Stimulated activated CD4-positive, alpha-beta T cell treated with anti-CD3 and anti-CD28 coated beads, Interleukin-1b, Interleukin-23, amount 100 ng/mL, for 24 hours (primary cell): ENCODE results near the gene RASAL1.

Experiments
- DNase-seq, 4 experiments: peaks; one replicate each; pipeline ENCODE4 v3.0.0-alpha.2; 2020; ENCODE audit warnings: low read depth in 4 of 4, low spot score in 1 of 4

RASAL1 gene

GRCh38 chr12:113060336-113060960 lies 75.1 kb downstream of the RASAL1 start:
- DNase-seq = no peak

GRCh38 chr12:113059071-113059595 lies 76.4 kb downstream of the RASAL1 start:
- no peak for DNase-seq

- DNase-seq = no peak
Observed at GRCh38 chr12:113058553-113058952, 77.0 kb downstream of the RASAL1 start.

- DNase-seq = no peak
Observed at GRCh38 chr12:113057565-113058485, 77.7 kb downstream of the RASAL1 start.

- peak in 1 of 4 experiments; percentile 44 for DNase-seq
Observed at GRCh38 chr12:113056631-113057488, 78.7 kb downstream of the RASAL1 start, which contains the start of gene DTX1. Gene DTX1 (plus strand): TSS chr12:113056730. CDS start chr12:113058193, 1,463 bp downstream.

GRCh38 chr12:113056381-113056630 lies 79.3 kb downstream of the RASAL1 start:
- DNase-seq = no peak

- no peak for DNase-seq
Observed at GRCh38 chr12:113055594-113056380, 79.8 kb downstream of the RASAL1 start.

- no peak for DNase-seq
Observed at GRCh38 chr12:113054948-113055486, 80.5 kb downstream of the RASAL1 start.

GRCh38 chr12:113052326-113052725 lies 83.2 kb downstream of the RASAL1 start:
- DNase-seq = no peak

GRCh38 chr12:113051759-113052158 lies 83.8 kb downstream of the RASAL1 start:
- no peak for DNase-seq

- no peak for DNase-seq
Observed at GRCh38 chr12:113050795-113051194, 84.8 kb downstream of the RASAL1 start.

GRCh38 chr12:113049976-113050742 lies 85.4 kb downstream of the RASAL1 start:
- DNase-seq = no peak
